ENCODE measurements around the gene ESPN. TPM values are rescaled to one million over a fixed set of nuclear protein-coding genes. Genes with fewer than 3 reads are reported as not detected.

ESPN gene
- total RNA-seq, 3 donors from 2014 or later (not counting 1 experiment from before 2014, with no cell fraction given): 1.1 to 2.0 (median 1.7) TPM

- no peaks in the 10 kb centered on the region for H3K9me3 Mint-ChIP-seq
- H3K27ac Mint-ChIP-seq: no peak overlapping the region
- intact Hi-C loops (cut with micrococcal nuclease): no loop called here
- no peaks in the 10 kb centered on the region for H3K36me3 Mint-ChIP-seq
- DNase-seq: no peak
- Histone ChIP-seq H3K36me3 (ENCODE audit: control insufficient read depth, insufficient read depth, low read length) (no peaks in the 10 kb centered on the region), H3K4me3 (ENCODE audit: low read length) (no peak overlapping the region), H3K9me3 (ENCODE audit: control insufficient read depth, insufficient read depth, low read length) (no peaks in the 10 kb centered on the region), H3K27me3 (ENCODE audit: control insufficient read depth, insufficient read depth, low read length) (no peaks in the 10 kb centered on the region), H3K4me1 (ENCODE audit: control insufficient read depth, insufficient read depth, low read length) (no peaks in the 10 kb centered on the region), H3K27ac (ENCODE audit: low read length) (no peak overlapping the region)
- ATAC-seq: no peak
- no peak for TF ChIP-seq CTCF (IDR thresholded peaks at IDR 0.05)
- no peak overlapping the region for H3K4me3 Mint-ChIP-seq
- no peaks in the 10 kb centered on the region for H3K4me1 Mint-ChIP-seq
- WGBS (ENCODE audit: insufficient coverage): 40% methylated on average over 20 of the region's 20 CpGs
- no peaks in the 10 kb centered on the region for H3K27me3 Mint-ChIP-seq (ENCODE audit: low read depth in 2 of 2)
These were observed 84.8 kb downstream of the ESPN start for GRCh38 chr1:6509220-6509918.

- no peaks in the 10 kb centered on the region for H3K36me3 ChIP-seq (ENCODE audit: control insufficient read depth, insufficient read depth, low read length)
- intact Hi-C loops (cut with micrococcal nuclease): no loop called here
- Mint-ChIP-seq H3K4me1 (no peaks in the 10 kb centered on the region), H3K36me3 (no peaks in the 10 kb centered on the region), H3K27ac (no peak overlapping the region), H3K27me3 (ENCODE audit: low read depth in 2 of 2) (no peaks in the 10 kb centered on the region), H3K9me3 (no peaks in the 10 kb centered on the region), H3K4me3 (no peak overlapping the region)
- H3K4me1 ChIP-seq (ENCODE audit: control insufficient read depth, insufficient read depth, low read length): no peaks in the 10 kb centered on the region
- DNase-seq (no peak), ATAC-seq (no peak)
- no peak overlapping the region for H3K4me3 ChIP-seq (ENCODE audit: low read length)
- H3K9me3 ChIP-seq (ENCODE audit: control insufficient read depth, insufficient read depth, low read length): no peaks in the 10 kb centered on the region
- H3K27ac ChIP-seq (ENCODE audit: low read length): no peak overlapping the region
- WGBS (ENCODE audit: insufficient coverage): 70% methylated on average over 10 of the region's 10 CpGs
- TF ChIP-seq CTCF (IDR thresholded peaks at IDR 0.05): no peak
- no peaks in the 10 kb centered on the region for H3K27me3 ChIP-seq (ENCODE audit: control insufficient read depth, insufficient read depth, low read length)
These were observed 85.3 kb downstream of the ESPN start for GRCh38 chr1:6509919-6510291.

- no peak overlapping the region for H3K27ac Mint-ChIP-seq
- Histone ChIP-seq H3K36me3 (ENCODE audit: control insufficient read depth, insufficient read depth, low read length) (no peaks in the 10 kb centered on the region), H3K4me1 (ENCODE audit: control insufficient read depth, insufficient read depth, low read length) (no peaks in the 10 kb centered on the region), H3K4me3 (ENCODE audit: low read length) (no peak overlapping the region), H3K27me3 (ENCODE audit: control insufficient read depth, insufficient read depth, low read length) (no peaks in the 10 kb centered on the region), H3K9me3 (ENCODE audit: control insufficient read depth, insufficient read depth, low read length) (no peaks in the 10 kb centered on the region), H3K27ac (ENCODE audit: low read length) (no peak overlapping the region)
- H3K27me3 Mint-ChIP-seq (ENCODE audit: low read depth in 2 of 2): no peaks in the 10 kb centered on the region
- intact Hi-C loops (cut with micrococcal nuclease): no loop called here
- H3K4me1 Mint-ChIP-seq: no peaks in the 10 kb centered on the region
- DNase-seq: no peak
- ATAC-seq: no peak
- 79% methylated on average over 6 of the region's 6 CpGs for WGBS (ENCODE audit: insufficient coverage)
- H3K9me3 Mint-ChIP-seq: no peaks in the 10 kb centered on the region
- no peak for TF ChIP-seq CTCF (IDR thresholded peaks at IDR 0.05)
- H3K4me3 Mint-ChIP-seq: no peak overlapping the region
- no peaks in the 10 kb centered on the region for H3K36me3 Mint-ChIP-seq
These were observed 85.9 kb downstream of the ESPN start for GRCh38 chr1:6510493-6510892.

Other genes starting within 250 kb of the ESPN start
- gene CHD5, start 244.5 kb upstream of the ESPN start, total RNA-seq: 1 to 10 TPM in 1 of 3 donors, under 1 TPM in 2; 0.34 to 1.2 (median 0.73) TPM
- gene RPL22, start 225.2 kb upstream of the ESPN start, total RNA-seq: 100 to 1,000 TPM; 210 to 239 (median 228) TPM
- gene RNF207, start 218.7 kb upstream of the ESPN start, total RNA-seq: 1 to 10 TPM; 2.1 to 5.5 (median 2.3) TPM
- 10 to 100 TPM in 2 of 3 donors, 1 to 10 TPM in 1; 8.6 to 16.9 (median 15.6) TPM for gene ICMT, start 188.8 kb upstream of the ESPN start, total RNA-seq
- not detected for gene HES3, start 180.6 kb upstream of the ESPN start, total RNA-seq
- 1 to 10 TPM; 8.5 to 9.7 (median 8.7) TPM for gene GPR153, start 163.7 kb upstream of the ESPN start, total RNA-seq
- gene ACOT7, start 31.0 kb upstream of the ESPN start, total RNA-seq: 10 to 100 TPM; 11.5 to 16.9 (median 15.4) TPM
- not detected for gene HES2, start 4.9 kb upstream of the ESPN start, total RNA-seq
- 10 to 100 TPM; 14.5 to 41.5 (median 19.9) TPM for gene TNFRSF25, start 41.4 kb downstream of the ESPN start, total RNA-seq
- 1 to 10 TPM in 1 of 3 donors, under 1 TPM in 2; 0.16 to 1.1 (median 0.54) TPM for gene PLEKHG5, start 66.9 kb downstream of the ESPN start, total RNA-seq
- gene NOL9, start 129.7 kb downstream of the ESPN start, total RNA-seq: 10 to 100 TPM; 40.7 to 53.3 (median 52.0) TPM
- gene TAS1R1, start 130.5 kb downstream of the ESPN start, total RNA-seq: not detected
- gene ZBTB48, start 155.2 kb downstream of the ESPN start, total RNA-seq: 10 to 100 TPM; 45.6 to 56.4 (median 54.0) TPM
- 10 to 100 TPM; 23.5 to 37.8 (median 28.9) TPM for gene KLHL21, start 178.1 kb downstream of the ESPN start, total RNA-seq
- 10 to 100 TPM in 2 of 3 donors, 1 to 10 TPM in 1; 7.3 to 14.2 (median 10.9) TPM for gene PHF13, start 189.0 kb downstream of the ESPN start, total RNA-seq
- gene THAP3, start 200.1 kb downstream of the ESPN start, total RNA-seq: 10 to 100 TPM; 11.7 to 23.4 (median 23.1) TPM